ENCODE data around the gene CLIP3. TPM values are rescaled to one million over a fixed set of nuclear protein-coding genes. Genes with fewer than 3 reads are reported as not detected.
"Not testable (repeated sequence)": the region's sequence is repeated elsewhere in the genome, so short reads cannot be mapped to it uniquely, and the experiment has no call there.

CLIP3 gene
- total and polyA plus RNA-seq, 7 experiments from 2014 or later: 1.1 to 5.2 (median 3.1) TPM

DNA sequence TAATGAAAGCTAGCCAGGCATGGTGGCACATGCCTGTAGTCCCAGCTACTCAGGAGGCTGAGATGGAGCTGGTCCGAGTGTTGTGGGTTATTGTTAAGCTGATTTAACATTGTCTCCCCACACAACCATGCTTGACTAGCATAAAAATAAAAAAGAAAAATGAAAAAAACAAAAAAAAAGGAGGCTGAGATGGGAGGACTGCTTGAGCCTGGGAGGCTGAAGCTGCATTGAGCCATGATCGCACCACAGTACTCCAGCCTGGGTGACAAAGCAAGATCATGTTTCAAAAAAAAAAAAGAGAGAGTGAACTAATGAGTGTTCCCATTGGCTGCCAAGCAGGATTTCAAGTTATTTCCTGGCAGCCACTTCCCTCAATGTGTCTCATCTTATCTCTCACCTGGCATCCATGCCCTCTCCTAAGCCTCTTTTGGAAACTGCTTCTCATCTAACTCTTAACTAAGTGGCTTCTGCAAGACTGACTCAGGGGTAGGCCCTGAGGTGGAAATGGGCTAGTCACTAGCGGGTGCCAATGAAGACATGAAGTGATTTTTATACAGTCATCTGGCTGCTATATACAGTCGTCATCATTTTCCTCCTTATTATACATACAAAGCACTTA, 16.5 kb upstream of the CLIP3 start:
- ChIA-PET CTCF (no interaction called here), POLR2A (no interaction called here)
- Histone ChIP-seq H3K4me3 (ENCODE audit: low read length) (no peak overlapping the region), H3K27me3 (ENCODE audit: control insufficient read depth in 2 of 2, insufficient read depth in 2 of 2, low read length in 2 of 2) (no peaks in the 10 kb centered on the region), H3K36me3 (ENCODE audit: control insufficient read depth in 2 of 3, insufficient read depth in 3 of 3, low read length in 3 of 3) (peaks cover 0 to 5% (median 0%) of the 10 kb centered on the region in 3 experiments), H3K27ac (ENCODE audit: low read depth, low read length) (no peak overlapping the region), H3K4me1 (ENCODE audit: control insufficient read depth in 2 of 2, insufficient read depth in 2 of 2, low read length in 2 of 2) (peaks cover 0 to 3% of the 10 kb centered on the region in 2 donors), H3K9me3 (ENCODE audit: control insufficient read depth in 2 of 3, low read length in 3 of 3) (no peaks in the 10 kb centered on the region)
- DNase-seq (no peak), ATAC-seq (no peak)
- H3K9me3 Mint-ChIP-seq: peaks cover 0 to under 1% (median 0%) of the 10 kb centered on the region in 11 donors
- peaks cover 0 to 34% (median 22%) of the 10 kb centered on the region in 7 donors for H3K4me1 Mint-ChIP-seq
- H3K27ac Mint-ChIP-seq: no peak overlapping the region
- H3K4me3 Mint-ChIP-seq: no peak overlapping the region
- peaks cover 5 to 18% (median 14%) of the 10 kb centered on the region in 5 donors for H3K36me3 Mint-ChIP-seq
- intact Hi-C loops (cut with micrococcal nuclease): no loop called here
- no peaks in the 10 kb centered on the region for H3K27me3 Mint-ChIP-seq

- Mint-ChIP-seq H3K36me3 (peaks cover 5 to 22% (median 14%) of the 10 kb centered on the region in 5 donors), H3K4me1 (peaks cover 0 to 30% (median 14%) of the 10 kb centered on the region in 7 donors), H3K9me3 (no peaks in the 10 kb centered on the region), H3K4me3 (no peak overlapping the region), H3K27me3 (no peaks in the 10 kb centered on the region), H3K27ac (no peak overlapping the region)
- no peak overlapping the region for H3K4me3 ChIP-seq (ENCODE audit: low read length)
- intact Hi-C loops (cut with micrococcal nuclease): no loop called here
- H3K36me3 ChIP-seq (ENCODE audit: control insufficient read depth in 2 of 3, insufficient read depth in 3 of 3, low read length in 3 of 3): peaks cover 0 to 5% (median 0%) of the 10 kb centered on the region in 3 experiments
- H3K27ac ChIP-seq (ENCODE audit: low read depth, low read length): no peak overlapping the region
- H3K9me3 ChIP-seq (ENCODE audit: control insufficient read depth in 2 of 3, low read length in 3 of 3): no peaks in the 10 kb centered on the region
- ChIA-PET POLR2A (no interaction called here), CTCF (no interaction called here)
- no peaks in the 10 kb centered on the region for H3K27me3 ChIP-seq (ENCODE audit: control insufficient read depth in 2 of 2, insufficient read depth in 2 of 2, low read length in 2 of 2)
- ATAC-seq: no peak
- no peak for DNase-seq
- no peaks in the 10 kb centered on the region for H3K4me1 ChIP-seq (ENCODE audit: control insufficient read depth in 2 of 2, insufficient read depth in 2 of 2, low read length in 2 of 2)
Measured at GRCh38 chr19:36047835-36048234, 15.2 kb upstream of the CLIP3 start.

DNA sequence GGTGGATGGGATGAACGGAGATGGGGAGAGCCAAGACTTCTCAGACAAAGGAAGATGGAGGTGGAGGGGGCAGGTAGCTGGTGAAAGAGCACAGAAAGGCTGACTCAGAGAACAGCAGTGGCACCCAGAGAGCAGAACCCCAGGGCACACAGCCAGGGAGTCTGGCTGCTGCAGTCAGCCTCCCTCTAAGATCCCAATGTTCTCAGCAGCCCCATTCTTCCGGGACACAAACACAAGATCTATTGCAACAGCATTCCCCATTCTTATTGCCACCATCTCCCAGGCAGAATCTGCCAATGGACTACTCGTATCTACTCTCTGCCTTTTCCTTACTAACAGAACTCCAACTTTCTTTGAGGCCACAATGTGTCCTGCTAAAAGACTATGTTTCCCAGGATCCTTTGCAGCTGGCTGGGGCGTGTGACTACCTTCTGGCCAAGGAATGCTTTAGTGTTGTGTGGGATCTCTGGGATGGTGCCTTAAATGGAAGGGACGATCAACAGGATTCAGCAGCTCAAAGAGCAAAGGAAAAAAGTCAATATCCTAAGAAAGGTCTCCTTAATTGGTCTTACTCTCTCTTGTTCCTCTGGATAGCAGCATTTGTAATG, 13.9 kb upstream of the CLIP3 start:
- ChIA-PET CTCF (interaction anchor here (0.5 to 0.6 kb wide), 2 partner anchors 69 to 1956 kb away, joined by 3 to 4 read pairs; partner anchors contain the start of gene TBCB), POLR2A (interaction anchor here (0.6 kb wide), 1 partner anchor 427 kb away, joined by 4 read pairs; no protein-coding TSS in a partner anchor)
- no peak overlapping the region for H3K27ac ChIP-seq (ENCODE audit: low read depth, low read length)
- intact Hi-C loops (cut with micrococcal nuclease): no loop called here
- Mint-ChIP-seq H3K36me3 (peaks cover 5 to 22% (median 14%) of the 10 kb centered on the region in 5 donors), H3K4me3 (no peak overlapping the region), H3K9me3 (no peaks in the 10 kb centered on the region), H3K27ac (no peak overlapping the region), H3K27me3 (no peaks in the 10 kb centered on the region), H3K4me1 (peaks cover 0 to 29% (median 11%) of the 10 kb centered on the region in 7 donors)
- H3K36me3 ChIP-seq (ENCODE audit: control insufficient read depth in 2 of 3, insufficient read depth in 3 of 3, low read length in 3 of 3): peaks cover 0 to 5% (median 0%) of the 10 kb centered on the region in 3 experiments
- no peaks in the 10 kb centered on the region for H3K9me3 ChIP-seq (ENCODE audit: control insufficient read depth in 2 of 3, low read length in 3 of 3)
- H3K4me1 ChIP-seq (ENCODE audit: control insufficient read depth in 2 of 2, insufficient read depth in 2 of 2, low read length in 2 of 2): no peaks in the 10 kb centered on the region
- DNase-seq (no peak), ATAC-seq (no peak)
- no peaks in the 10 kb centered on the region for H3K27me3 ChIP-seq (ENCODE audit: control insufficient read depth in 2 of 2, insufficient read depth in 2 of 2, low read length in 2 of 2)
- H3K4me3 ChIP-seq (ENCODE audit: low read length): no peak overlapping the region

DNA sequence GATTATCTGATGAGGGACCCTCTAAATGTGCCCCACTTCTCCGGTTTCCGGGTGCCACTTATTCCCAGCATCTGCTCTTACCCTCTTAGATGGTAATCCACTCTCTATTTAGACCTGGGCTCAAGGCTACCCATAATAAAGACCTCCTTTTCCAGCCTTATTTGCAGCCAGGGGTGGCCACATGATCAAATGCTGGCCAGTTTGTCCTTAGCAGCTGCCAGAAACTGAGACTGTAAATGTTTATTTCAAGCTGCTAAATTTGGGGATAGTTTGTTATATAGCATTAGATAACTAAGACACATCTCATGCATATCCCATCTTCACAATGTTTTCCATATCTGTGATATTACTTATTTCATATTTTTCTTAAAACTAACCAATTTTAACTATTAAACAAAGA, 11.3 kb upstream of the CLIP3 start:
- intact Hi-C loops (cut with micrococcal nuclease): no loop called here
- no peaks in the 10 kb centered on the region for H3K4me1 ChIP-seq (ENCODE audit: control insufficient read depth in 2 of 2, insufficient read depth in 2 of 2, low read length in 2 of 2)
- H3K4me1 Mint-ChIP-seq: peaks cover 0 to 12% (median 4%) of the 10 kb centered on the region in 7 donors
- ChIA-PET POLR2A (no interaction called here), CTCF (no interaction called here)
- no peaks in the 10 kb centered on the region for H3K27me3 Mint-ChIP-seq
- peaks cover 0 to 5% (median 0%) of the 10 kb centered on the region in 3 experiments for H3K36me3 ChIP-seq (ENCODE audit: control insufficient read depth in 2 of 3, insufficient read depth in 3 of 3, low read length in 3 of 3)
- no peak overlapping the region for H3K4me3 ChIP-seq (ENCODE audit: low read length)
- H3K9me3 ChIP-seq (ENCODE audit: control insufficient read depth in 2 of 3, low read length in 3 of 3): no peaks in the 10 kb centered on the region
- no peak overlapping the region for H3K4me3 Mint-ChIP-seq
- no peaks in the 10 kb centered on the region for H3K9me3 Mint-ChIP-seq
- no peak for ATAC-seq
- H3K36me3 Mint-ChIP-seq: peaks cover 0 to 25% (median 14%) of the 10 kb centered on the region in 5 donors
- no peaks in the 10 kb centered on the region for H3K27me3 ChIP-seq (ENCODE audit: control insufficient read depth in 2 of 2, insufficient read depth in 2 of 2, low read length in 2 of 2)
- no peak overlapping the region for H3K27ac ChIP-seq (ENCODE audit: low read depth, low read length)
- H3K27ac Mint-ChIP-seq: no peak overlapping the region
- DNase-seq: no peak

GRCh38 chr19:36041831-36042230, 9.2 kb upstream of the CLIP3 start:
- H3K27ac ChIP-seq (ENCODE audit: low read depth, low read length): no peak overlapping the region
- no peaks in the 10 kb centered on the region for H3K27me3 ChIP-seq (ENCODE audit: control insufficient read depth in 2 of 2, insufficient read depth in 2 of 2, low read length in 2 of 2)
- Mint-ChIP-seq H3K27ac (no peak overlapping the region), H3K36me3 (peaks cover 0 to 22% (median 14%) of the 10 kb centered on the region in 5 donors), H3K9me3 (no peaks in the 10 kb centered on the region), H3K4me3 (no peak overlapping the region), H3K4me1 (peaks cover 4 to 19% (median 11%) of the 10 kb centered on the region in 7 donors), H3K27me3 (no peaks in the 10 kb centered on the region)
- DNase-seq (no peak), ATAC-seq (no peak)
- H3K4me1 ChIP-seq (ENCODE audit: control insufficient read depth in 2 of 2, insufficient read depth in 2 of 2, low read length in 2 of 2): peaks cover 0 to 6% of the 10 kb centered on the region in 2 donors
- POLR2A ChIA-PET: no interaction called here
- intact Hi-C loops (cut with micrococcal nuclease): no loop called here
- CTCF ChIA-PET: no interaction called here
- no peak overlapping the region for H3K4me3 ChIP-seq (ENCODE audit: low read length)
- H3K36me3 ChIP-seq (ENCODE audit: control insufficient read depth in 2 of 3, insufficient read depth in 3 of 3, low read length in 3 of 3): peaks cover 0 to 5% (median 0%) of the 10 kb centered on the region in 3 experiments
- no peaks in the 10 kb centered on the region for H3K9me3 ChIP-seq (ENCODE audit: control insufficient read depth in 2 of 3, low read length in 3 of 3)

- H3K4me3 ChIP-seq (ENCODE audit: low read length); H3K27ac Mint-ChIP-seq; H3K36me3 ChIP-seq (ENCODE audit: control insufficient read depth in 2 of 3, insufficient read depth in 3 of 3, low read length in 3 of 3): not testable (repeated sequence)
Measured at GRCh38 chr19:36041092-36041491, 8.4 kb upstream of the CLIP3 start.

More at GRCh38 chr19:36041092-36041491, 8.4 kb upstream of the CLIP3 start:
- H3K9me3 Mint-ChIP-seq; CTCF ChIA-PET; H3K9me3 ChIP-seq (ENCODE audit: control insufficient read depth in 2 of 3, low read length in 3 of 3); DNase-seq; H3K27me3 Mint-ChIP-seq; POLR2A ChIA-PET; ATAC-seq; intact Hi-C loops (cut with micrococcal nuclease); H3K4me3 Mint-ChIP-seq; H3K27ac ChIP-seq (ENCODE audit: low read depth, low read length); H3K27me3 ChIP-seq (ENCODE audit: control insufficient read depth in 2 of 2, insufficient read depth in 2 of 2, low read length in 2 of 2): not testable (repeated sequence)
- peaks cover 0 to 13% of the 10 kb centered on the region in 2 donors for H3K4me1 ChIP-seq (ENCODE audit: control insufficient read depth in 2 of 2, insufficient read depth in 2 of 2, low read length in 2 of 2)
- H3K4me1 Mint-ChIP-seq: peaks cover 6 to 20% (median 13%) of the 10 kb centered on the region in 7 donors
- H3K36me3 Mint-ChIP-seq: peaks cover 0 to 17% (median 12%) of the 10 kb centered on the region in 5 donors
